Liver (tissue), 9 donors: ENCODE results near the gene RTN3. TPM values are rescaled to one million over a fixed set of nuclear protein-coding genes. Genes with fewer than 3 reads are reported as not detected.

Experiments
- DNase-seq: peaks from one replicate; pipeline ENCODE4 v3.0.0-alpha.2; 2017; ENCODE audit warnings: low spot score
- H3K27ac ChIP-seq, 2 donors: one replicate each; pipeline ENCODE4 v1.7.0; 2013; ENCODE audit warnings: inconsistent platforms in 2 of 2, low read length in 2 of 2, control low read depth in 1 of 2, low read depth in 1 of 2, mild to moderate bottlenecking in 1 of 2
- H3K27me3 ChIP-seq, 4 donors: one replicate each; pipeline versions ENCODE4 v1.6.1 to v1.7.0; 2013; ENCODE audit warnings: low read length in 3 of 4, inconsistent platforms in 1 of 4, mild to moderate bottlenecking in 1 of 4, moderate library complexity in 1 of 4; ENCODE audit not compliant: control insufficient read depth in 4 of 4, insufficient read depth in 4 of 4
- H3K36me3 ChIP-seq, 4 donors: one replicate each; pipeline versions ENCODE4 v1.6.1 to v1.7.0; 2013; ENCODE audit warnings: low read length in 3 of 4, mild to moderate bottlenecking in 3 of 4, low read depth in 1 of 4, moderate library complexity in 1 of 4; ENCODE audit not compliant: control insufficient read depth in 4 of 4, insufficient read depth in 3 of 4
- H3K4me1 ChIP-seq, 4 donors: one replicate each; pipeline versions ENCODE4 v1.6.1 to v1.7.0; 2013; ENCODE audit warnings: low read length in 3 of 4, mild to moderate bottlenecking in 3 of 4, moderate library complexity in 1 of 4; ENCODE audit not compliant: control insufficient read depth in 4 of 4, insufficient read depth in 4 of 4
- H3K4me3 ChIP-seq, 3 donors: one replicate each; pipeline versions ENCODE4 v1.6.1 to v1.7.0; 2013; ENCODE audit warnings: low read length in 3 of 3, control low read depth in 1 of 3, low read depth in 1 of 3, mild to moderate bottlenecking in 1 of 3
- H3K9ac ChIP-seq, 2 donors: one replicate each; pipeline ENCODE4 v1.7.0; 2013; ENCODE audit warnings: low read length in 2 of 2, mild to moderate bottlenecking in 2 of 2, moderate library complexity in 2 of 2, control low read depth in 1 of 2, low read depth in 1 of 2
- H3K9me3 ChIP-seq, 4 donors: one replicate each; pipeline versions ENCODE4 v1.6.1 to v1.7.0; 2013; ENCODE audit warnings: low read length in 3 of 4; ENCODE audit not compliant: control insufficient read depth in 4 of 4
- EGR1 ChIP-seq, 2 donors: IDR thresholded peaks; 2 replicates each; pipeline ENCODE4 v1.6.1; 2016 to 2018; ENCODE audit warnings: antibody characterized with exemption in 2 of 2, low read depth in 2 of 2
- FOXA1 ChIP-seq: IDR thresholded peaks from 2 replicates; pipeline ENCODE4 v1.6.1; 2016; ENCODE audit warnings: antibody characterized with exemption
- GABPA ChIP-seq, 2 donors: IDR thresholded peaks in 1 of 2; conservative IDR thresholded peaks in 1 of 2; 2 replicates each; pipeline ENCODE4 v1.6.1; 2016; ENCODE audit warnings: antibody characterized with exemption in 2 of 2, mild to moderate bottlenecking in 1 of 2, moderate library complexity in 1 of 2
- HNF4A ChIP-seq, 2 donors: conservative IDR thresholded peaks; 2 replicates each; pipeline ENCODE4 v1.6.1; 2016; ENCODE audit warnings: antibody characterized with exemption in 2 of 2, mild to moderate bottlenecking in 2 of 2
- HNF4G ChIP-seq: IDR thresholded peaks from 2 replicates; pipeline ENCODE4 v1.6.1; 2016; ENCODE audit warnings: antibody characterized with exemption
- JUND ChIP-seq, 2 donors: IDR thresholded peaks; 2 replicates each; pipeline ENCODE4 v1.6.1; 2016; ENCODE audit warnings: antibody characterized with exemption in 2 of 2
- NR2F2 ChIP-seq: IDR thresholded peaks from 2 replicates; pipeline ENCODE4 v1.6.1; 2016; ENCODE audit warnings: antibody characterized with exemption
- RAD21 ChIP-seq, 2 donors: IDR thresholded peaks; 2 replicates each; pipeline ENCODE4 v1.6.1; 2016; ENCODE audit warnings: antibody characterized with exemption in 2 of 2, mild to moderate bottlenecking in 2 of 2
- RXRA ChIP-seq, 2 donors: IDR thresholded peaks; 2 replicates each; pipeline ENCODE4 v1.6.1; 2017 to 2018; ENCODE audit warnings: antibody characterized with exemption in 2 of 2, mild to moderate bottlenecking in 1 of 2
- SP1 ChIP-seq: IDR thresholded peaks from 2 replicates; pipeline ENCODE4 v1.6.1; 2018; ENCODE audit warnings: antibody characterized with exemption, mild to moderate bottlenecking
- TAF1 ChIP-seq: conservative IDR thresholded peaks from 2 replicates; pipeline ENCODE4 v1.6.1; 2016; ENCODE audit warnings: antibody characterized with exemption, mild to moderate bottlenecking
- YY1 ChIP-seq: IDR thresholded peaks from 2 replicates; pipeline ENCODE4 v1.6.1; 2016; ENCODE audit warnings: antibody characterized with exemption, mild to moderate bottlenecking
- WGBS: extraction: QIAGEN DNeasy Blood & Tissue Kit; methylation state at CpG from one replicate; pipeline ENCODE4 v1.1.7; 2013; 5-methylcytosine and 5-hydroxymethylcytosine counted together
- polyA plus RNA-seq, 2 donors: library from polyadenylated mRNA; stranded (reverse) in 1 of 2; unstranded in 1 of 2; fragments of 200-250 nt in 1 of 2; fragments of >200 nt in 1 of 2; fragmentation: Nextera tagmentation in 1 of 2; extraction: Ambion mirVana in 1 of 2; gene quantifications; one replicate each; pipeline versions ENCODE4 v1.2.1 to v1.2.3, GENCODE V29; 2013 to 2015
- total RNA-seq, 2 donors: library from RNA; depleted of rRNA; stranded (reverse); fragments of >200 nt; gene quantifications; one replicate each; pipeline ENCODE4 v1.2.3, GENCODE V29; 2014
- TF ChIP-seq, protein P1 (sequence below): IDR thresholded peaks from 2 replicates; pipeline ENCODE4 v1.6.1; 2016; ENCODE audit warnings: antibody characterized with exemption
- TF ChIP-seq, protein P2 (sequence below): IDR thresholded peaks from 2 replicates; pipeline ENCODE4 v1.6.1; 2016; ENCODE audit warnings: antibody characterized with exemption
- TF ChIP-seq, protein P3 (sequence below): fragments of 150-350 bp; IDR thresholded peaks from 2 replicates; pipeline ENCODE4 v1.5.1; 2017; ENCODE audit warnings: improper control_type of control experiment, low read depth, low read length; ENCODE audit not compliant: missing input control
- TF ChIP-seq, protein P4 (sequence below): IDR thresholded peaks from 2 replicates; pipeline ENCODE4 v1.6.1; 2016; ENCODE audit warnings: antibody characterized with exemption, mild to moderate bottlenecking
- TF ChIP-seq, protein P5 (sequence below): IDR thresholded peaks from 2 replicates; pipeline ENCODE4 v1.6.1; 2016; ENCODE audit warnings: antibody characterized with exemption
- donor health status: healthy.
- donor health status: healthy.
- donor health status: healthy.
- donor health status: healthy.
- donor health status: healthy.

Gene RTN3
- total and polyA plus RNA-seq, 4 donors, result 29.7 to 49.3 (median 31.4) TPM

DNA sequence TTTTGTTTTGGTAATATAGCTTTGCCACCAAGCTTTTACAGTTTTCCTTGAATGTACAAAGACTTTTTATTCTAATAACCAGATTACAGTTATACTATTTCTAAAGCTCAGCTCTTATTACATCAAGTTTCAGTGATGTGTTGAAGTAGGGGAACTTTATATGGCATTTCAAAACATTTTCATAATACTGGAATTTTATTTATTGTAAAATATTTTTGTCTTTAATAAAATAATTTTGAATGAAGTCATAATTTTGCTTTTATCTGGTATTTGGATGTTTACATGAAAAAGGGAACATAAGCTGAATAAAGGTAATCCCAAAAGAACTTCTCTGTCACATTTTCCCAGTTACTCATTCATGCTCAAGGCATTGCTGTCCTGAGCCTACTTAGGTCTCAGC is 34.7 kb downstream of the RTN3 start:
- no peak for TF ChIP-seq TAF1
- TF ChIP-seq EGR1 (IDR thresholded peaks at IDR 0.05; ENCODE audit: low read depth in 2 of 2), result no peak
- no peak for TF ChIP-seq GABPA (IDR thresholded peaks at IDR 0.05 in 1 of 2, conservative IDR thresholded peaks at IDR 0.05 in 1 of 2)
- no peak for TF ChIP-seq NR2F2
- TF ChIP-seq, protein P1, sequence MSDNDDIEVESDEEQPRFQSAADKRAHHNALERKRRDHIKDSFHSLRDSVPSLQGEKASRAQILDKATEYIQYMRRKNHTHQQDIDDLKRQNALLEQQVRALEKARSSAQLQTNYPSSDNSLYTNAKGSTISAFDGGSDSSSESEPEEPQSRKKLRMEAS, result no peak
- no peak for TF ChIP-seq RXRA (IDR thresholded peaks at IDR 0.05)
- TF ChIP-seq, protein P2, sequence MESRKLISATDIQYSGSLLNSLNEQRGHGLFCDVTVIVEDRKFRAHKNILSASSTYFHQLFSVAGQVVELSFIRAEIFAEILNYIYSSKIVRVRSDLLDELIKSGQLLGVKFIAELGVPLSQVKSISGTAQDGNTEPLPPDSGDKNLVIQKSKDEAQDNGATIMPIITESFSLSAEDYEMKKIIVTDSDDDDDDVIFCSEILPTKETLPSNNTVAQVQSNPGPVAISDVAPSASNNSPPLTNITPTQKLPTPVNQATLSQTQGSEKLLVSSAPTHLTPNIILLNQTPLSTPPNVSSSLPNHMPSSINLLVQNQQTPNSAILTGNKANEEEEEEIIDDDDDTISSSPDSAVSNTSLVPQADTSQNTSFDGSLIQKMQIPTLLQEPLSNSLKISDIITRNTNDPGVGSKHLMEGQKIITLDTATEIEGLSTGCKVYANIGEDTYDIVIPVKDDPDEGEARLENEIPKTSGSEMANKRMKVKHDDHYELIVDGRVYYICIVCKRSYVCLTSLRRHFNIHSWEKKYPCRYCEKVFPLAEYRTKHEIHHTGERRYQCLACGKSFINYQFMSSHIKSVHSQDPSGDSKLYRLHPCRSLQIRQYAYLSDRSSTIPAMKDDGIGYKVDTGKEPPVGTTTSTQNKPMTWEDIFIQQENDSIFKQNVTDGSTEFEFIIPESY, result no peak
- TF ChIP-seq, protein P3, sequence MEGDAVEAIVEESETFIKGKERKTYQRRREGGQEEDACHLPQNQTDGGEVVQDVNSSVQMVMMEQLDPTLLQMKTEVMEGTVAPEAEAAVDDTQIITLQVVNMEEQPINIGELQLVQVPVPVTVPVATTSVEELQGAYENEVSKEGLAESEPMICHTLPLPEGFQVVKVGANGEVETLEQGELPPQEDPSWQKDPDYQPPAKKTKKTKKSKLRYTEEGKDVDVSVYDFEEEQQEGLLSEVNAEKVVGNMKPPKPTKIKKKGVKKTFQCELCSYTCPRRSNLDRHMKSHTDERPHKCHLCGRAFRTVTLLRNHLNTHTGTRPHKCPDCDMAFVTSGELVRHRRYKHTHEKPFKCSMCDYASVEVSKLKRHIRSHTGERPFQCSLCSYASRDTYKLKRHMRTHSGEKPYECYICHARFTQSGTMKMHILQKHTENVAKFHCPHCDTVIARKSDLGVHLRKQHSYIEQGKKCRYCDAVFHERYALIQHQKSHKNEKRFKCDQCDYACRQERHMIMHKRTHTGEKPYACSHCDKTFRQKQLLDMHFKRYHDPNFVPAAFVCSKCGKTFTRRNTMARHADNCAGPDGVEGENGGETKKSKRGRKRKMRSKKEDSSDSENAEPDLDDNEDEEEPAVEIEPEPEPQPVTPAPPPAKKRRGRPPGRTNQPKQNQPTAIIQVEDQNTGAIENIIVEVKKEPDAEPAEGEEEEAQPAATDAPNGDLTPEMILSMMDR, result no peak
- TF ChIP-seq RAD21 (IDR thresholded peaks at IDR 0.05), result no peak
- TF ChIP-seq, protein P4, sequence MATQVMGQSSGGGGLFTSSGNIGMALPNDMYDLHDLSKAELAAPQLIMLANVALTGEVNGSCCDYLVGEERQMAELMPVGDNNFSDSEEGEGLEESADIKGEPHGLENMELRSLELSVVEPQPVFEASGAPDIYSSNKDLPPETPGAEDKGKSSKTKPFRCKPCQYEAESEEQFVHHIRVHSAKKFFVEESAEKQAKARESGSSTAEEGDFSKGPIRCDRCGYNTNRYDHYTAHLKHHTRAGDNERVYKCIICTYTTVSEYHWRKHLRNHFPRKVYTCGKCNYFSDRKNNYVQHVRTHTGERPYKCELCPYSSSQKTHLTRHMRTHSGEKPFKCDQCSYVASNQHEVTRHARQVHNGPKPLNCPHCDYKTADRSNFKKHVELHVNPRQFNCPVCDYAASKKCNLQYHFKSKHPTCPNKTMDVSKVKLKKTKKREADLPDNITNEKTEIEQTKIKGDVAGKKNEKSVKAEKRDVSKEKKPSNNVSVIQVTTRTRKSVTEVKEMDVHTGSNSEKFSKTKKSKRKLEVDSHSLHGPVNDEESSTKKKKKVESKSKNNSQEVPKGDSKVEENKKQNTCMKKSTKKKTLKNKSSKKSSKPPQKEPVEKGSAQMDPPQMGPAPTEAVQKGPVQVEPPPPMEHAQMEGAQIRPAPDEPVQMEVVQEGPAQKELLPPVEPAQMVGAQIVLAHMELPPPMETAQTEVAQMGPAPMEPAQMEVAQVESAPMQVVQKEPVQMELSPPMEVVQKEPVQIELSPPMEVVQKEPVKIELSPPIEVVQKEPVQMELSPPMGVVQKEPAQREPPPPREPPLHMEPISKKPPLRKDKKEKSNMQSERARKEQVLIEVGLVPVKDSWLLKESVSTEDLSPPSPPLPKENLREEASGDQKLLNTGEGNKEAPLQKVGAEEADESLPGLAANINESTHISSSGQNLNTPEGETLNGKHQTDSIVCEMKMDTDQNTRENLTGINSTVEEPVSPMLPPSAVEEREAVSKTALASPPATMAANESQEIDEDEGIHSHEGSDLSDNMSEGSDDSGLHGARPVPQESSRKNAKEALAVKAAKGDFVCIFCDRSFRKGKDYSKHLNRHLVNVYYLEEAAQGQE, result no peak
- TF ChIP-seq YY1, result no peak
- TF ChIP-seq HNF4A (conservative IDR thresholded peaks at IDR 0.05), result no peak
- TF ChIP-seq, protein P5, sequence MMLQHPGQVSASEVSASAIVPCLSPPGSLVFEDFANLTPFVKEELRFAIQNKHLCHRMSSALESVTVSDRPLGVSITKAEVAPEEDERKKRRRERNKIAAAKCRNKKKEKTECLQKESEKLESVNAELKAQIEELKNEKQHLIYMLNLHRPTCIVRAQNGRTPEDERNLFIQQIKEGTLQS, result no peak
- no peak for TF ChIP-seq HNF4G
- TF ChIP-seq SP1, result no peak
- DNase-seq, result no peak
- H3K36me3 ChIP-seq, result peaks cover 0 to 3% (median 0%) of the 10 kb centered on the region in 4 donors
- H3K4me1 ChIP-seq, result peaks cover 0 to 1% (median 0%) of the 10 kb centered on the region in 4 donors
- H3K9ac ChIP-seq, result no peak overlapping the region
- H3K4me3 ChIP-seq, result no peak overlapping the region
- no peaks in the 10 kb centered on the region for H3K27me3 ChIP-seq
- no peaks in the 10 kb centered on the region for H3K9me3 ChIP-seq
- no peak overlapping the region for H3K27ac ChIP-seq

DNA sequence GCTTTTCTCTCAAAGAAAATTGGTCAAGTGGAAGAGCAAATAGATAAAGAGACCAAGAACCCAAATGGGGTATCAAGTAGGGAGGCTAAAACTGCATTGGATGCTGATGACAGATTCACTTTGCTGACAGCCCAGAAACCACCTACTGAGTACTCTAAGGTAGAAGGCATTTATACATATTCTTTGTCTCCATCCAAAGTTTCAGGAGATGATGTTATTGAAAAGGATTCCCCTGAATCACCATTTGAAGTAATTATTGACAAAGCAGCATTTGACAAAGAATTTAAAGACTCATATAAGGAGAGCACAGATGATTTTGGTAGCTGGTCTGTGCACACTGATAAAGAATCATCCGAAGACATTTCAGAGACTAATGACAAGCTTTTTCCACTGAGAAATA is 37.7 kb downstream of the RTN3 start:
- Histone ChIP-seq H3K27ac (no peak overlapping the region), H3K36me3 (peaks cover 0 to 3% (median 0%) of the 10 kb centered on the region in 4 donors), H3K4me1 (peaks cover 0 to 1% (median 0%) of the 10 kb centered on the region in 4 donors), H3K4me3 (no peak overlapping the region), H3K9ac (no peak overlapping the region), H3K27me3 (no peaks in the 10 kb centered on the region), H3K9me3 (no peaks in the 10 kb centered on the region)
- DNase-seq, result no peak
- 82% methylated on average over 1 of the region's 1 CpG for WGBS
- TF ChIP-seq RAD21 (IDR thresholded peaks at IDR 0.05), result no peak
- no peak for TF ChIP-seq HNF4A (conservative IDR thresholded peaks at IDR 0.05)
- TF ChIP-seq NR2F2, result no peak
- TF ChIP-seq, protein P1, result no peak
- TF ChIP-seq JUND (IDR thresholded peaks at IDR 0.05), result no peak
- no peak for TF ChIP-seq SP1
- TF ChIP-seq, protein P3, result no peak
- no peak for TF ChIP-seq HNF4G
- TF ChIP-seq GABPA (IDR thresholded peaks at IDR 0.05 in 1 of 2, conservative IDR thresholded peaks at IDR 0.05 in 1 of 2), result no peak
- no peak for TF ChIP-seq FOXA1
- TF ChIP-seq YY1, result no peak
- no peak for TF ChIP-seq EGR1 (IDR thresholded peaks at IDR 0.05; ENCODE audit: low read depth in 2 of 2)
- TF ChIP-seq, protein P4, result no peak
